Measurements from ENCODE around the gene ROR2.

The ROR2 gene

GRCh38 chr9:91718071-91718470 lies 232.0 kb downstream of the ROR2 start:
- DNase-seq (ENCODE audit: low read depth in 2 of 2), result no peak

GRCh38 chr9:91716815-91717214 lies 233.2 kb downstream of the ROR2 start:
- no peak for DNase-seq (ENCODE audit: low read depth in 2 of 2)

GRCh38 chr9:91716239-91716638 lies 233.8 kb downstream of the ROR2 start:
- no peak for DNase-seq (ENCODE audit: low read depth in 2 of 2)

- no peak for DNase-seq (ENCODE audit: low read depth in 2 of 2)
Measured at GRCh38 chr9:91714874-91715615, 235.0 kb downstream of the ROR2 start.

GRCh38 chr9:91714020-91714806 lies 235.8 kb downstream of the ROR2 start:
- peak in 1 of 2 donors; percentile 11 for DNase-seq (ENCODE audit: low read depth in 2 of 2)

GRCh38 chr9:91712811-91713210 lies 237.2 kb downstream of the ROR2 start:
- DNase-seq (ENCODE audit: low read depth in 2 of 2), result no peak

GRCh38 chr9:91711755-91712601 lies 238.1 kb downstream of the ROR2 start:
- DNase-seq (ENCODE audit: low read depth in 2 of 2), result peak; percentile 51 to 58

GRCh38 chr9:91710158-91710557 lies 239.9 kb downstream of the ROR2 start:
- no peak for DNase-seq (ENCODE audit: low read depth in 2 of 2)

- DNase-seq (ENCODE audit: low read depth in 2 of 2), result no peak
Measured at GRCh38 chr9:91705386-91705785, 244.6 kb downstream of the ROR2 start.

- no peak for DNase-seq (ENCODE audit: low read depth in 2 of 2)
Measured at GRCh38 chr9:91700475-91700874, 249.6 kb downstream of the ROR2 start.

- DNase-seq (ENCODE audit: low read depth in 2 of 2), result no peak
Measured at GRCh38 chr9:91698266-91698665, 251.8 kb downstream of the ROR2 start.

GRCh38 chr9:91697201-91697600 lies 252.8 kb downstream of the ROR2 start:
- DNase-seq (ENCODE audit: low read depth in 2 of 2), result no peak

- no peak for DNase-seq (ENCODE audit: low read depth in 2 of 2)
Measured at GRCh38 chr9:91694081-91694870, 255.8 kb downstream of the ROR2 start.

- DNase-seq (ENCODE audit: low read depth in 2 of 2), result no peak
Measured at GRCh38 chr9:91693226-91693625, 256.8 kb downstream of the ROR2 start.

- no peak for DNase-seq (ENCODE audit: low read depth in 2 of 2)
Measured at GRCh38 chr9:91690540-91691249, 259.3 kb downstream of the ROR2 start.

- DNase-seq (ENCODE audit: low read depth in 2 of 2), result no peak
Measured at GRCh38 chr9:91689006-91689405, 261.0 kb downstream of the ROR2 start.

GRCh38 chr9:91683269-91683668 lies 266.8 kb downstream of the ROR2 start:
- no peak for DNase-seq (ENCODE audit: low read depth in 2 of 2)

- no peak for DNase-seq (ENCODE audit: low read depth in 2 of 2)
Measured at GRCh38 chr9:91682806-91683205, 267.2 kb downstream of the ROR2 start.

- DNase-seq (ENCODE audit: low read depth in 2 of 2), result peak; percentile 21 to 41
Measured at GRCh38 chr9:91681461-91682305, 268.3 kb downstream of the ROR2 start.

- DNase-seq (ENCODE audit: low read depth in 2 of 2), result no peak
Measured at GRCh38 chr9:91680998-91681397, 269.0 kb downstream of the ROR2 start.
